HG02970 (cell line): ENCODE results near the gene MYL12B.
"Not testable (repeated sequence)": the region's sequence is repeated elsewhere in the genome, so short reads cannot be mapped to it uniquely, and the experiment has no call there.

Source experiments
- ATAC-seq: cut with Tn5 transposase; IDR thresholded peaks from one replicate; pipeline ENCODE4 v1.9.1; 2021; ENCODE audit warnings: mild to moderate bottlenecking, moderate library complexity, moderate number of reproducible peaks; ENCODE audit not compliant: unreplicated experiment, low FRiP score

Gene MYL12B

DNA sequence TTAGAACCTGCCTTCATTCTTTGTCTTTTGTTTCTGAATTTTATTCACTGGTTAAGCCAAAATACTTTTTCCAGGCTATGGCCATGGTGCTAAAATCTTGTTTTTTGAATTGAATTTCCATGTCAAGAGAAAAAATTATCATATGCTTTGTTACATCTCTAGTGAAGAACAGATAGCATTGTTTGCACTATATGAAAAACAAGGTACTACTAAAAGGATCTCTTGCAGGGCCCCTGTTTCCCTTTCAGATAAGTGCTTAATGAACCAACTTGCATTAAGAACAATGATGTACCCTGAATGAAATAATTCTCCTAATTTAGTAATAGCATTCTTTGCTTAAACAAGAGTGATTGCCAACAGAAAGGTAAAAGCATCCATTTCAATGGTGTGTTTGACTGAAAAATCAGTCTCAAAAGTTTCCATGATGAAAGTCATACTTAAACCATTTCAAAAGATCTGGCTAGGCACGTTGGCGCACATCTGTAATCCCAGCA is 4.3 kb upstream of the MYL12B start:
- ATAC-seq = no peak

DNA sequence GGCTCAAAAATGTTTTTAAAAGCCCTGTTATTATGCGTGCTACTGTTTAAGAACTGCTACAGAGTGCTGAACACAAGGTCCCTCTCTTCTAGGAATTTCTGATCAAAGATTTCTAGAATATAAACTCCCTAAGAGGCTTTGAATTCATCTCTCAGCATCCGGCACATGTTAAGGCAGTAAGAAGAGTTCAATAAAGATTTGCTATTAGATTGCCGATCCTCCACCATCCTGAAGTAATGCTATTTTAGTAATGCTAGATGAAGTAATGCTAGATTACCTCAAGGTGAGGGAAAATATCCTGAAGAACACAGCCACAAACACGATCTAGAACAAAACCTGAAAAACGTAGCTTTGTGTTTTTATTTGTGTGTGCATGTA is 949 bp upstream of the MYL12B start:
- ATAC-seq = no peak

DNA sequence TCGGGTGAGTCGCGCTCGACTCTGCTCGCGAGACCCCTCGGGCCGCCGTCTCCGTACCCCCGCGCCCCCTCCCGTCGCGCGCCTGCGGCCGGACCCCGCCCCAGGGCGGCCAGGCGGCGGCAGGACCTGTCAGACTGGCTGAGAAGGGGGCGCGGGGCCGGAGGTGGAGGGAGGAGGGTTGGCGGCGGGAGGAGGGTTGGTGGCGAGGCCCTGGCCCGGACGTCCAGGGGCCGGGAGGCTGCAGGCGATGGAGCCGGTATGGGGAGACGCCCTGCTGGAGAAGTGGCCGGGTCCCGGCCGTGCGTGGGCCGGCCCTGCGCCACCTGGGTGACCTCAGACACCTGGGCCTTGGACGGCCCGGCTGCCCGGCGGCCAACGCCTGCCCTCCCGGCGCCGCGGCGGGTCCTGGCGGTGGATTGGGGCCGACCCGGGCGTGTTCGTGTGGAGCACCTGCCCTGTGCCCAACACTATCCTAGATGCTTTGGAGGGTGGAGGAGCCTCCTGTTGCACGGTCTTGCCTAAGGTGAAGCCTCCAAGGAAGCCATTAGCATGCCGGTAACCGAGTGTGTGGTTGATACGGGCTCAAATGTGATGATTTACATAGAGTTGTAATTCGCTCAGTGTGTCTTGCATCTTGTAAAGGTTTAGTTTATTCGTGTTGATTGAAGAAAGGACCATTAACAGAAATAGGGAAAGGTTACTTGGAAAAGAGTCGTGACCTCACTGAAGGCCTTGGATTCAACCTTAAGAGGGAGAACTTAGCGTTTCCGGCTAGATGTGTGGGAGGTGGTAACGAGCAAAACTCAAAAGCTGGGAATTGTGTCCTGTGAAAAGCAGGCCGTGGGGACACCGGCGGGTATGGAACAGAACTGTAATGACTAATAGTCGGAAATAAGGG is 550 bp downstream of the MYL12B start:
- peak; percentile 41 for ATAC-seq

DNA sequence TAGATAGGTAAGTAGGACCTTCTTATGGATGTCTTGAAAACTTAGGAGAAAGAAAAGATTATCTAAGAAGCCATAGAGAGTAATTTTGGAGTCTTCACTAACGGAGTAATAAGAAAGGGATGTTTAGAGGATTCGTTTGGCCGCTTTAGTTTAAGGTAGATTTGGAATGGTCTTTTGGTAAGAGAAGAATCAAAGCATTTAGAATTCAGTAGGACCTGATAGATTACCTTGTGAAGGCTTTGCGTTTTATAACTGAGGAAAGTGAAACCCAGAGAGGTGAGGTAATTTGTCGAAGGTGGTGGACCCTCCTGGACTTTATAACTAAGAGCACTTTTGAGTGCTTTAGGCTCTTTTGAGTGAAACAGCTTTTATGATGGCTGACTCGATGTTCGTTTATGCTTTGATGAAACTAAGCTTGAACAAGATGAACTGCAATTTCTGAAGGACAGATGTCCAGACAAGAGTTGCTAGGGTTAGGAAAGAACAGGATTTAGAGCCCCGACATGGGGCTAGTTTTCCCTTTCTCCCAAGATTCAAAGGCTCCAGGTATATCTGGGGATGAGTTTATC is 1.3 kb downstream of the MYL12B start:
- no peak for ATAC-seq

DNA sequence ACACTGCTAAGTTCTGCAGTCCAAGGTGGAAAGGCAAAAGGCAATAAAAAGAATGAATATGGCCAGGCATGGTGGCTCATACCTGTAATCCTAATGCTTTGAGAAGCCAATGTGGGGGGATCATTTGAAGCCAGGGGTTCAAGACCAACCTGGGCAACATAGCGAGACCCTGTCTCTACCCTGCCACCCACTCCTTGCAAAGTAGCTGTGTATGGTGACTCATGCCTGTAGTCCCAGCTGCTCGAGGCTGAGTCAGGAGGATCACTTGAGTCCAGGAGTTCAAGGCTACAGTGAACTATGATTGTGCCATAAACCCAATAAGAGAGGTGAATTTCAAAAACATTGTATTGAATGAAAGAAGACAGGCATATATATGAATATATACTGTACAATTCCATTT is 2.4 kb downstream of the MYL12B start:
- no peak for ATAC-seq

DNA sequence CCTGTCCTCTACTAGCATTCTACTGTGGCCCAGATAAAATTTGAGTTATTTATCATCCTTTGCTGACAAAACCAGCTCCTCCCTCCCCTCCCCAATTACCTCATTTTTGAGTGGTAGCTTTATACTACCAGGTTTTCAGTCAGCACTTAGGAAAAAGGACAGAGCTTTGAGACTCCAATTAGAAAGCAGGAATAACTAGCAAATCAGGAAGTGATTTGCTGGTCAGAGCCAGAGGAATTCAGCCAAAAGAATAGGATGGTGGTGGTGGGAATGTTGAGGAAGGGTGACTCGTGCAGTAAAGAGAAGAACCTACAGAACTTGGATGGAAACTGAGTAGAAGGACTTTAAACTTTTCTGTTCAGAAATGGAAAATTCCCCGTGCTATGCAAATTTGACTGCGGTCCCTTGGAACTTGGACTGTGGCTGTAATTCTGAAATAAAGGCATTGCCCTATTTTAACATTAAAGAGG is 3.7 kb downstream of the MYL12B start:
- no peak for ATAC-seq

DNA sequence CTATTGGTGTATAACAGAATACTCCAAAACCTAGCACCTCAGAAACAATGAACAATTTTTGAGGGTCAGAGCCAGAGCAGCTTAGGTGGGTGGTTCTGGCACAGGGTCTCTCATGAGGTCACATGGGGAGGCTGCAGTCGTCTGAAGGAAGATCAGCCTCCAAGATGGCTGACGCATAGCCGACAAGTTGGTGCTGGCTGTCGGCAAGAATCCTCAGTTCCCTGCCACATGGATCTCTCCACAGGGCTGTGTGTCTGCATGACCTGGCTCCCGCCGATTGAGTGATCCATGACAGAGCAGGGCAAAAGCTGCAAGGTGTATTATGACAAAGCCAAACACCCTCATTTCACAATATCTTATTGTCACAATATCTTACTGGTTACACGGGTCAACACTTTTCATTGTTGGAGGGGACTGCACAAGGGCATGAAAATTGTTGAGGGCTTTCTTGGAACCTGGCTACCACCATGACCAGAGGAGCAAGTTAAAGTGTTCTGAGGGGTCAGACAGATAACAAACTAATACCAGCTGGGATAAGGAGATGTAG is 4.2 kb downstream of the MYL12B start:
- no peak for ATAC-seq

DNA sequence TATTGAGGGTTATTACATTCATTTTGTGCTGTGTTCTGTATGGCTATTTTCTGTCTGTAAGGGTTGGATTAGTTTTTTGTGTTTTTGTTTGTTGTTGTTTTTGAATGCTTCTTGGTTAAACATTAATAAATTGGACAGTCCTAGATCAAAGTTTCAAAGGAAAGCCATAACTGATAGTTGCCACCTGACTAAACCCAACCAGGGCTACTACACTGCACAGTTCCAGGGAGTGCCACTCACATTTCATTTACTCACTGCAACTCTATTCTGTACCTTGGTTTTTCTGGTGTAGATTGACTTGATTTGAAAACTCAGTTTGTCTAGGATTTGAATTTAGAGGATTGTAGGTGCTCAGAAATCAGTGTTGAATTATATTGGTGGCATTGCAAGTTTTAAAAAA is 6.4 kb downstream of the MYL12B start:
- ATAC-seq = no peak

DNA sequence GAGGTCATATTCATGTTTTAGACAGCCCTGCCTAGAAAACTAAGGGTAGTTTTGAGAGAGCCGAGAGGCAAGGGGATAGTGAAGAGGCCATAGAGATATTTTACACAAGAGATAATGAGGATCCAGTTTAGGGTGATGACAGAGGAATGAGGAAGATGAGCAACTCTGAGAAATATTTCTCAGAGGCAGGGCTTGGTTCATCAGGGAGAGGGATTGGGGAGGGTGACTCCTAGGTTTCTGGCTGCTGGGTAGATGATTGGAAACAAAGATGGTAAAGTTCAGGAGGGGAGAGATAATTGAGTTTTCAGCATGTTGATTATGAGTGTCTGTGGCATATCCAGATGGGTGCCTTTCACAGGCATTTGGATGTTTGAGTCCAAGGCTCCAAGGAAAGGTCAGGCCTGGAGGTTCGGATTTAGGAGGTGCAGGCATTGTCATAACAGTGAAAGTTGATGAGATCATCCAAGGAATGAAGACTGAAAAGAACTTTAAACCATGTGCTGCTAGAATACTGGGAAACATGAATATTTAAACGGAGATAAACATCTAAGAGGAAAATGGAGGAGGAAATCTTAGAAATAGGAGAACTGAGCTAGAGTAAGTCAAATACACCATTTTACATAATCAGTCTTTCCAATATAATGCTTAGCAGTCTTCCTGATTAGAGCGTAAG is 7.4 kb downstream of the MYL12B start:
- no peak for ATAC-seq

DNA sequence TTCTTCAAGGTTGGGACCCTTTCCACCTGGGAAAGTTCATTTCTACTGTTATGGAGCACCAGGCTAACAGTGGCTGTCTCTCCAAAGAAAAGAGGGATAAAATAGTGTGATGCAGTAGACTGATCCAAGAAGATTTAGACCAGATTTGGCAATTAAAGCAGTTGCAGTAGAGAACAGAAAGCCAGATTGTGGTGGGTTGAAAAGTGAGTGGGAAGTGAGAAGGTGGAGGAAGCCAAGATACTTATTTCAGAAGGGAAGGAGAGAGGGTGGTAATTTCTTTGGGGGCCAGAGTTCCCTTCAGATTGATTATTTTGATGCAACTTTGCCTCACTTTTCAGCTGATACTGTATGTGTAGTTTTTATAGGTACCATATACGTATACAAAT is 8.0 kb downstream of the MYL12B start:
- no peak for ATAC-seq

DNA sequence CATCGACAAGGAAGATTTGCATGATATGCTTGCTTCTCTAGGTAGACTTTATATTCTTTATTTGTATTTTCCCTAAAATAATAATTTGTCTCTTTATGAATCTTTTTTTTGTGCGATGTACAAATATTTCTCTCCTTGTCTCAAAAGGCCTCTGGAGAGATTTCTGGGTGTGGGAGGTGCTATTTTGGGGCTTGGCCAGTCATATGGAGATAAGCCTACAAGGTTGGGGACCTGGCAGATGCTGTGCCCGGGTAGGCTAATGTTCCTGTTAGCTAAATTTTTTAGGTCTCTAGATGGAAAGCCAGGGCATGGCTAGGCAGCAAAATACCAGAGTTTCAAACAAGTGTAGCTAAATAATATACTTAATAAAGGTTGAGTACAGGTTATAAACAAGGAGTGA is 11.1 kb downstream of the MYL12B start:
- ATAC-seq = no peak

DNA sequence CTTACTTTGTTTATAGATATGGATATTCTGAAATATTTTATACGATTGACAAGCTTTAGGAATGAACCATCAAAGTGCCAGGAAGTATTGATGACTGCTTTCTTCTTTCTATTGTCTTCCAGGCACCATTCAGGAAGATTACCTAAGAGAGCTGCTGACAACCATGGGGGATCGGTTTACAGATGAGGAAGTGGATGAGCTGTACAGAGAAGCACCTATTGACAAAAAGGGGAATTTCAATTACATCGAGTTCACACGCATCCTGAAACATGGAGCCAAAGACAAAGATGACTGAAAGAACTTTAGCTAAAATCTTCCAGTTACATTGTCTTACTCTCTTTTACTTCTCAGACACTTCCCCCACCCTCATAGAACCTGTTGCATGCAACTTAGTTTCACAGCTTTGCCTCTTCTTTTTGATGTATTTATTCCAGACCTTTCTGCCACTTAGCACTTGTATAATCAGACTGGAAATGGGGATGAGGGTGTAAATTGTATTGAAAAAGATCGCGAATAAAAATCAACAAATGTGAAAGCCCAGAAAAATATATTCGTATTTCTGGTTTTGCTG is 15.8 kb downstream of the MYL12B start:
- not testable (repeated sequence) for ATAC-seq

DNA sequence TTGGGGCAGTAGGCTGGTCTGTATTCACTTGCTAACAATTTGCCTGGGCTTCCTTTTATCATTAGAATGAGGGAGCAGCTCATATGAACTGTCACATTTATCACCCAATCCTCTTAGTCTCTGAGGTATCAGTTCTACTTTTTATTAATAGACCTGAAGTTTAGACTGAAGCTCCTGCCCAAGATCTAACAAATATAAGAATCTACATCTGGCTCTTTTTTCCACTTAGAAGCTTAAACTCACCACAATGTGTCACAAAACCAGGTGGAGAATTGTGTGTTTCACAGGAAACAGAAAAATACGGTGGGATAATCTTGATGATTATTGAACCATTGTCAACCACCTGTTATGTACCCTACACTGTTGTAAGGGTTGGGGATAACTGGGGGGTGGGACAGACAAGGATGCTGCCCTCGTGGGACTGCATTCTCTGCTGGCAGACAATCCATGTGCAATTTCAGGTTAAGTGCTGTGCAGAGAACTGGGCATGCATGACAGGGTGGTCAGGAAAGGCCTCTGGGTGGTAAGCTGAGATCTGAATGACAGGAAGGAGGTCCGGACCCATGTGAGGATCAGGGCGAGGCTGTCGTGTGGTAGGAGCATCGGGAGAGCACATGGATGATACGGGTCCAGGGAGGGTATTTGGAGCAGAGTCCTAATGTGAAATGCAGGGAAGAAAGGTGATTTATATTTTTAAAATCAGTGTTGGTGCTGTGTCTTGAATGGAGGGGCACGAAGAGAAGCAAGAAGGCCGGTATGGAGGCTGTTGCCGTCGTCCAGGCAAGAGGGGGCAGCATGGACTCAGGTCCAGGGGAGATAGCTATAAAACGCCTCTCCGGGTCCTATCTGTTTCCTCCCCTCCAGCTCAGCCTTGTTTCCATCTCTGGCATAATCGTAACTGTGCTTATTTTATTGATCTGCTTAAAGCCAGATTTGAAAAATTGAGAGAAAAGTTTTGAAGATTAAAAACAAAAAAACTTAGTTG is 17.6 kb downstream of the MYL12B start:
- ATAC-seq = no peak

DNA sequence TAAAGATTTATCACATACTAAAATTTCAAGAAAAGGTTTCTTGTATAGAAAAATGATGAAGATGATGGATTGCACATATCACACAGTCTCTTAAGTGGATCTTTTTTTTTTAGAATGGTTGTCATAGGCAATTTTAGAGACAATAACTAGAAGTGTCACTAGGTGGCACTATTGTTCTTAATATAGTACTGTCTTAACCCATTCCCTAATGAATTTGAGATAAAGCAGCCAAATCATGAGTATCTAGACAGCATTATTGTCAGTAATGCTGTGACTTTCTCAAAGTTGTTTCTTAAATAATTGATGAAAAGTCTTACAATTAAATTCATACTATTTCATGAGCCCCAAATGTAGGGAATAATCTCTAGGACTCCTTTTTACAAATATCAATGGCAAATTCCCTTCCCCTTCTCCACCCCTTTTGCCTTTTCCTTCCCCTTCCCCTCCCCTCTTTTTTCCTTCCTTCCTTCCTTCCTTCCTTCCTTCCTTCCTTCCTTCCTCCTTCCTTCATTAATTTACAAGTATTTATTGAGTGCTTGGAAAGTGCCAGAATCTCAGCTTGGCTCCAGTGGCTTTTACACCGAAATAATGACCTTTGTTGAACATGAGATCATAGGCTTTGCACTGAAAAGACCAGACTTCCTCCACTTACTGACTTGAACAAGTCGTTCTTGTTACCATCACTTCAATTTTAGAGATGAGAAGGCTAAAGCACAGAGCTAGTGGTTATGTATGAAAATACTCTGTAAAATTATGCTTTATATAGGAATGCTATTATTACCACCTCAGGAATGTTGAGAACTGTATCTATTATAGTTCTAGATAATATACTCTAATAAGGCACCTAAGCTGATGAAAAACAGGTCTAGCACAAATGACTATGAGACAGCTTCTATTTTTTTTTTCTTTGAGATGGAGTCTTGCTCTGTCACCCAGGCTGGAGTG is 19.8 kb downstream of the MYL12B start:
- no peak for ATAC-seq

DNA sequence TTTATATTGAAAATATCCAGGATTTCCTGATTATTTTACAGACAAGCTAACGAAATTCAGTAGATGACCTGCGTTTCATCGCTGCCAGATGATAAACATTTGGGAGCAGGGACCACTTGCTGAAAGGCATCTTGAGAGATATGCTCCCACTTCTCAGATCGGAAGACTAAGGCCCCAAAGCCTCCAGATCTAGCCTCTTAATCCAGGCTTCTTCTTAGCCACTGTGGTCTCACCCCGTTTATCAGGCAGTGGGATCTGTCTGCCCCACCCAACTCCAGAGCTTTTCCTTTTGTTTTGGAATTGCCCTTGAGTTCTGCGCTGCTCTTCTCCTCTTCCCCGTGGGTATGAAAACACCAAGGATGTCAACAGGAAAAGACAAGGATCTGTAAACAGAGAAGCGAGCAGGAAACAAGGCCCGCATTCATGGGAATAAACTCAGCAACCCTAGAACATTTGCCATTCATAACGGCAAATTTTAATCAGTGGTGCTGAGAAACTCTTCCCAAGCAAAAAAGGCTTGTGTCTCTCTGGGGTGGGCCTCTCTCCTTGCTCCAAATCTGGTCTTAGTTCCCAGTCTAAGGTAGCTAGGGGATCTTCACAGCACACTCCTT is 21.4 kb downstream of the MYL12B start:
- ATAC-seq = no peak

DNA sequence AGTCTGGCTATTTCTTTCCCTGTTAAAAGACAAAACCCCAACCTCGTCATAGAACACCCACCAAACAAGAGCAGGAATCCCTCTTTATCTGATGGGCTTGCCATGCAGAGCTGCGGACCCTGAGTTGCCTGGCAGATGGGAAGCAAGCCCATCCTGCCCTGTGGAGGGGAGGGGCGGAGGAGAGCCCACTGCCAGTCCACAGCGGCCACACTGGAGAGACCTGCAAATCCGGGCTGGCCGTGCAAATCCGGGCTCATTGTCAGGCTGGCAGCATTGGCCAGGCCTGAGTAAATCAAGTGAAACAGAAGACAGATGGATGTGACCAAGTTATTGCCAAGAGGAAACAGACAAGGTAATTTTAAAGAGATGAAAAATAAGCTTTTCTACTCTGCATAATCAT is 22.0 kb downstream of the MYL12B start:
- ATAC-seq = no peak

DNA sequence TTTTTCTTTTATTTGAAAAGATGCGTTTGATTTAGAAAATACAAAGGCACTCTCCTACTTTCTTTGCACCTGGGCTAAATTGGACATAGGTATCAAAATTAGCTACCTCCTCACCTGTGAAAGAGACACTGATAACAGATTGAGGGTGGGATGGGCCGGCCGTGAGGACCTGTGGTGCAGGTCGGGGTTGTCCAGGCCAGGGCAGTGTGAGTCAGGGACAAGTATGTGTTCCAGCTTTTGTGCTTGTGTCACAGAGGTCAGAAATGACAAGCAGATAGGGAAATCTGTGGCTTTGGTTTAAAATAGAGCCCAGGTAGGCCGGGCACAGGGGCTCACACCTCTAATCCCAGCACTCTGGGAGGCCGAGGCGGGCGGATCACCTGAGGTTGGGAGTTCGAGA is 22.6 kb downstream of the MYL12B start:
- ATAC-seq = no peak

DNA sequence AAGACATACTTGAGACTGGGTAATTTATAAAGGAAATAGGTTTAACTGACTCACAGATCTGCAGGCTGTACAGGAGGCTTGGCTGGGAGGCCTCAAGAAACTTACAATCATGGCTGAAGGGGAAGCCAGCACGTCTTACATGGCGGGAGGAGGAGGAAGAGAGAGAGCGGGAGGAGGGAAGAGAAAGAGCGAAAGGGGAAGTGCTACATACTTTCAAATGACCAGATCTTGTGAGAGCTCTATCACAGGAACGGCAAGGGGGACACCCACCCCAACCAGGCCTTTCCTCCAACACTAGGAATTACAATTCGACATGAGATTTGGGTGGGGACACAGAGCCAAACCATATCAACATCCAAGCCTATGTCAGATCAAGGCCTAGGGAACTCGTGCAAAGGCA is 24.2 kb downstream of the MYL12B start:
- no peak for ATAC-seq
